ENCODE measurements around the gene VILL. TPM values are rescaled to one million over a fixed set of nuclear protein-coding genes. Genes with fewer than 3 reads are reported as not detected.
A peak's percentile ranks its signal among the peaks of the same experiment; 100 is the strongest.

Gene VILL
- total RNA-seq, 2 donors from 2014 or later: 3.6 to 10.4 TPM

GRCh38 chr3:38000965-38001455 lies 10.4 kb downstream of the VILL start:
- 91 to 97% methylated on average over 5 to 6 of the region's 6 CpGs for WGBS, 2 donors
- no peaks in the 10 kb centered on the region for H3K36me3 ChIP-seq (replicated peaks in 1 of 2; ENCODE audit: insufficient read depth in 1 of 2, low read depth in 2 of 2)
- no peak for ATAC-seq
- H3K4me3 ChIP-seq: no peak overlapping the region
- intact Hi-C loops (cut with DNase I): no loop called here
- H3K9me3 ChIP-seq: no peaks in the 10 kb centered on the region
- peak overlapping the region in 3 of 4 donors; percentile 3 to 40 (median 12) for H3K27ac ChIP-seq
- H3K27me3 ChIP-seq: no peaks in the 10 kb centered on the region
- DNase-seq: peak in 1 of 4 donors; percentile 8
- TF ChIP-seq, protein P1, sequence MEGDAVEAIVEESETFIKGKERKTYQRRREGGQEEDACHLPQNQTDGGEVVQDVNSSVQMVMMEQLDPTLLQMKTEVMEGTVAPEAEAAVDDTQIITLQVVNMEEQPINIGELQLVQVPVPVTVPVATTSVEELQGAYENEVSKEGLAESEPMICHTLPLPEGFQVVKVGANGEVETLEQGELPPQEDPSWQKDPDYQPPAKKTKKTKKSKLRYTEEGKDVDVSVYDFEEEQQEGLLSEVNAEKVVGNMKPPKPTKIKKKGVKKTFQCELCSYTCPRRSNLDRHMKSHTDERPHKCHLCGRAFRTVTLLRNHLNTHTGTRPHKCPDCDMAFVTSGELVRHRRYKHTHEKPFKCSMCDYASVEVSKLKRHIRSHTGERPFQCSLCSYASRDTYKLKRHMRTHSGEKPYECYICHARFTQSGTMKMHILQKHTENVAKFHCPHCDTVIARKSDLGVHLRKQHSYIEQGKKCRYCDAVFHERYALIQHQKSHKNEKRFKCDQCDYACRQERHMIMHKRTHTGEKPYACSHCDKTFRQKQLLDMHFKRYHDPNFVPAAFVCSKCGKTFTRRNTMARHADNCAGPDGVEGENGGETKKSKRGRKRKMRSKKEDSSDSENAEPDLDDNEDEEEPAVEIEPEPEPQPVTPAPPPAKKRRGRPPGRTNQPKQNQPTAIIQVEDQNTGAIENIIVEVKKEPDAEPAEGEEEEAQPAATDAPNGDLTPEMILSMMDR (IDR thresholded peaks at IDR 0.05): no peak
- TF ChIP-seq POLR2A (IDR thresholded peaks at IDR 0.05): no peak
- H3K4me1 ChIP-seq: peaks cover 59% of the 10 kb centered on the region

DNA sequence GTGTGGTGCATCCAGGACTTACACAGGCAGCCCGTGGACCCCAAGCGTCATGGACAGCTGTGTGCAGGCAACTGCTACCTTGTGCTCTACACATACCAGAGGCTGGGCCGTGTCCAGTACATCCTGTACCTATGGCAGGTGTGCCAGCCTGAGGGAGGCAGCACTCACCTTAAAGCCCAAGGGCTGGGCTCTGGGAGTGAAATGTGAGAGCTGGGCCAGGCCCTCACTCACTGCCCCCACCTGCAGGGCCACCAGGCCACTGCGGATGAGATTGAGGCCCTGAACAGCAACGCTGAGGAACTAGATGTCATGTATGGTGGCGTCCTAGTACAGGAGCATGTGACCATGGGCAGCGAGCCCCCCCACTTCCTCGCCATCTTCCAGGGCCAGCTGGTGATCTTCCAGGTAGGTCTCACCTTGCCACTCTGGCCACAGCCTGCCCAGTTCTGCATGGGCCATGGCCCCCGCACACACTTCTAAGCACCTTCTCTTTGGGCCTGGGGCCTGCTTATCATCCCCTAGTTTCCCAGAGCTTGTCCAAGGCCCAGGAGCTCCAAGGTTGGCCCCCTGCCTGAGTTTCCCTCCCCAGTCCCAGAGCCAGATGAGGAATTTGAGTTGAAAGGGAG lies 11.0 kb downstream of the VILL start:
- H3K36me3 ChIP-seq (replicated peaks in 1 of 2; ENCODE audit: insufficient read depth in 1 of 2, low read depth in 2 of 2): no peaks in the 10 kb centered on the region
- 75 to 82% methylated on average over 2 to 9 of the region's 9 CpGs for WGBS, 2 donors
- DNase-seq (peak in 3 of 4 donors; percentile 38 to 85 (median 78)), ATAC-seq (no peak)
- H3K4me3 ChIP-seq: no peak overlapping the region
- H3K27me3 ChIP-seq: no peaks in the 10 kb centered on the region
- peak overlapping the region in 3 of 4 donors; percentile 3 to 40 (median 12) for H3K27ac ChIP-seq
- peaks cover 61% of the 10 kb centered on the region for H3K4me1 ChIP-seq
- TF ChIP-seq, protein P1 (IDR thresholded peaks at IDR 0.05): peak in 5 of 7 experiments; percentile 21 to 46 (median 24)
- no peak for TF ChIP-seq POLR2A (IDR thresholded peaks at IDR 0.05)
- intact Hi-C loops (cut with DNase I): no loop called here
- no peaks in the 10 kb centered on the region for H3K9me3 ChIP-seq

- Histone ChIP-seq H3K4me3 (no peak overlapping the region), H3K36me3 (replicated peaks in 1 of 2; ENCODE audit: insufficient read depth in 1 of 2, low read depth in 2 of 2) (no peaks in the 10 kb centered on the region), H3K27ac (peak overlapping the region in 1 of 4 donors; percentile 40), H3K27me3 (no peaks in the 10 kb centered on the region), H3K9me3 (no peaks in the 10 kb centered on the region), H3K4me1 (peaks cover 61% of the 10 kb centered on the region)
- TF ChIP-seq POLR2A (IDR thresholded peaks at IDR 0.05): no peak
- 91 to 93% methylated on average over 5 to 6 of the region's 6 CpGs for WGBS, 2 donors
- intact Hi-C loops (cut with DNase I): no loop called here
- DNase-seq (peak in 3 of 4 donors; percentile 5 to 11 (median 7)), ATAC-seq (no peak)
Measured at GRCh38 chr3:38002291-38002876, 11.8 kb downstream of the VILL start.

DNA sequence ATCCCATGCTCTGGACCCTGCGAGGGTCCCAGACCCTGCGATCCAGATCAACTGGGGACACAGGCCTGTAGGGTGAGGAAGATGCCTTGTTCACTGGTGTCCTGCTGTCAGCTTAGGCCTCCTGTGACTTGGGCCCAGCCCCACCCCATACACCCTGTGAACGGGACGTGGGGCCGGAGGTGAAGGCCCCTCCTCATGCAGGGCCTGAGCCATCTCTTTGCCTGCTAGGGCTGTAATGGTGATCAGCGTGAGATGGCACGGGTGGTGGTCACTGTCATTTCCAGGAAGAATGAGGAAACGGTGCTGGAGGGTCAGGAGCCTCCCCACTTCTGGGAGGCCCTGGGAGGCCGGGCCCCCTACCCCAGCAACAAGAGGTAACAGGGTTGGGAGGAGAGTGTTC lies 12.4 kb downstream of the VILL start:
- no peaks in the 10 kb centered on the region for H3K36me3 ChIP-seq (replicated peaks in 1 of 2; ENCODE audit: insufficient read depth in 1 of 2, low read depth in 2 of 2)
- no peak overlapping the region for H3K4me3 ChIP-seq
- TF ChIP-seq, protein P1 (IDR thresholded peaks at IDR 0.05): no peak
- no peak for TF ChIP-seq POLR2A (IDR thresholded peaks at IDR 0.05)
- ATAC-seq (no peak), DNase-seq (peak in 2 of 4 donors; percentile 2 to 8)
- no peaks in the 10 kb centered on the region for H3K9me3 ChIP-seq
- no peaks in the 10 kb centered on the region for H3K27me3 ChIP-seq
- WGBS, 2 donors: 72 to 81% methylated on average over 9 of the region's 9 CpGs
- intact Hi-C loops (cut with DNase I): no loop called here
- peak overlapping the region in 2 of 4 donors; percentile 77 to 86 for H3K27ac ChIP-seq
- H3K4me1 ChIP-seq: peaks cover 59% of the 10 kb centered on the region

DNA sequence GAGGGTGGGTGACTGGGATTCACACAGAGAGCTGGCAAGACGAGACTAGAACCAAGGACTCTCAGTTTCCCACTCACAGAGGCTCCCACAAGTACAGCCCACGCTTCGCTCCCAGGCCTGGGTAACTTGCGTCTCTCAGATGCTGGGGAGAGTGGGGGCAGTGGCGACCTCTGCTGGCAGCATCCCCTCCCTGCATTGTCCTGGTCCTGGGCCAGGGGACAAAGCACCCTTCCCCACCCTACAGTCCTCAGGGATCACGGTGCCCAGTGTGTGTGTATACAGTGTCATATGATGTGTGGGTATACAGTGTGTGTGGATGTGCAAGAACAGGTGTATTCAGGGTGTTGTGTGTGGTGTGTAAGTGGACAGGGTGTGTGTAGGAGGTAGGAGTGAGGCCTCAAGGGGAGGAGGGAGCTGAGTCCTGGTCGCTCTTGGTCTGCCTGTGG lies 12.8 kb downstream of the VILL start:
- no peaks in the 10 kb centered on the region for H3K36me3 ChIP-seq (replicated peaks in 1 of 2; ENCODE audit: insufficient read depth in 1 of 2, low read depth in 2 of 2)
- peaks cover 54% of the 10 kb centered on the region for H3K4me1 ChIP-seq
- 30 to 35% methylated on average over 7 of the region's 7 CpGs for WGBS, 2 donors
- no peaks in the 10 kb centered on the region for H3K9me3 ChIP-seq
- peak overlapping the region; percentile 64 to 86 (median 78) for H3K27ac ChIP-seq
- intact Hi-C loops (cut with DNase I): no loop called here
- DNase-seq (peak; percentile 58 to 79 (median 72)), ATAC-seq (peak; percentile 31)
- H3K27me3 ChIP-seq: no peaks in the 10 kb centered on the region
- no peak overlapping the region for H3K4me3 ChIP-seq
- TF ChIP-seq, protein P1 (IDR thresholded peaks at IDR 0.05): peak; percentile 74 to 91 (median 83)
- TF ChIP-seq POLR2A (IDR thresholded peaks at IDR 0.05): no peak

All from body of pancreas (tissue), 4 donors.